GM12891 (cell line): ENCODE measurements around the gene CSNK1A1L.

ENCODE experiments used
- PAX5 ChIP-seq: IDR thresholded peaks from 2 replicates; pipeline ENCODE4 v1.6.1; 2011; ENCODE audit warnings: low read length, moderate library complexity, mild to moderate bottlenecking; ENCODE audit not compliant: insufficient read depth, severe bottlenecking
- POLR2A ChIP-seq: IDR thresholded peaks from 2 replicates; pipeline ENCODE4 v1.6.1; 2011; ENCODE audit warnings: low read depth, low read length, control low read depth
- POLR2AphosphoS5 ChIP-seq: IDR thresholded peaks from 2 replicates; pipeline ENCODE4 v1.6.1; 2011; ENCODE audit warnings: low read depth, low read length, control low read depth
- POU2F2 ChIP-seq: IDR thresholded peaks from 2 replicates; pipeline ENCODE4 v1.6.1; 2011; ENCODE audit warnings: low read depth, mild to moderate bottlenecking, control low read depth, low read length, moderate library complexity
- SPI1 ChIP-seq: IDR thresholded peaks from 2 replicates; pipeline ENCODE4 v1.6.1; 2011; ENCODE audit warnings: low read depth, low read length, control low read depth
- TAF1 ChIP-seq: IDR thresholded peaks from 2 replicates; pipeline ENCODE4 v1.6.1; 2011; ENCODE audit warnings: low read depth, low read length, control low read depth

DNA sequence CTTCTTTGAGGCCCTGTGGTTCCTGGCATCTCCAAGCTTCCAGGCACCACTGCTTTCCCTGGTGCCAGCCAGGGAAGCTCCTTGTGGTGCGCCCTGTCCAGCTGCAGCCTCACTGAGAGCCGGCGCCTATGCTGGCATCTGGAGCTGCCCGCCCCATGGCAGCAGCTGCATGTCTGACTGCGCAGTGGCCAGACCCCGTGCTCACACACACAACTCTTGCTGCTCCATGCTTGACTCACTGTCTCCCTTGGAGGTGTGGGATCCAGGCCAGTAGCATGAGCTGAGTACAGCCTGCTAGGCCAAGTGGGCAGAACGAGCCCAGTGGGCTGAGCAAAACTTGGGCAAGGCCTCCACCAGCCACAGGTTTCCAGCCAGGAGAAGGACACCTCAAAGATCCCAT lies 34.5 kb downstream of the CSNK1A1L start:
- no peak for TF ChIP-seq POLR2A
- TF ChIP-seq PAX5, result no peak
- no peak for TF ChIP-seq POLR2AphosphoS5
- no peak for TF ChIP-seq TAF1
- no peak for TF ChIP-seq SPI1
- no peak for TF ChIP-seq POU2F2
